ENCODE data around the gene INSR. TPM values are rescaled to one million over a fixed set of nuclear protein-coding genes. Genes with fewer than 3 reads are reported as not detected.
A peak's percentile ranks its signal among the peaks of the same experiment; 100 is the strongest.
"Not testable (repeated sequence)": the region's sequence is repeated elsewhere in the genome, so short reads cannot be mapped to it uniquely, and the experiment has no call there.

Gene INSR
- total and polyA plus RNA-seq, 5 donors from 2014 or later: 0.02 to 0.44 (median 0.10) TPM; not detected in 2

DNA sequence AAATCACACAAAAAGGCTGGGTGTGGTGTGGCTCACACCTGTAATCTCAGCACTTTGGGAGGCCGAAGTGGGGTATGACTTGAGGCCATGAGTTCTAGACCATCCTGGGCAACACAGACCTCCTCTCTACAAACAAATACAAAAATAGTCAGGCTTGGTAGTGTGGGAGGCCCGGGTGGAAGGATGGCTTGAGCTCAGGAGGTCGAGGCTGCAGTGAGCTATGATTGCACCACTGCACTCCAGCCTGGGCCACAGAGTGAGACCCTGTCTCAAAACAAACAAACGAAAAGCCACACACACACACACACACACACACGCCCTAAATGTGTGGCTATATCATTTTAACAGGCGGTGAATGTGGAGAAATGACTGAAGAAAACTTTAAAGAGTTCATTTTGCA is 225.6 kb downstream of the INSR start:
- peak overlapping the region in 1 of 3 donors; percentile 98 for H3K27ac Mint-ChIP-seq

GRCh38 chr19:7067716-7068115 is 226.5 kb downstream of the INSR start:
- ATAC-seq (ENCODE audit: low read depth in 2 of 2): no peak
- Mint-ChIP-seq H3K36me3 (peaks cover 9% of the 10 kb centered on the region), H3K4me3 (peak overlapping the region in 2 of 4 donors; percentile 35 to 81), H3K4me1 (peaks cover 0 to 29% (median 12%) of the 10 kb centered on the region in 4 donors), H3K27ac (no peak overlapping the region), H3K27me3 (peaks cover 4% of the 10 kb centered on the region), H3K9me3 (peaks cover 0 to 3% (median 0%) of the 10 kb centered on the region in 7 donors)
- Histone ChIP-seq H3K9me3 (ENCODE audit: control insufficient read depth in 2 of 2, low read length in 2 of 2) (peaks cover 0 to 3% of the 10 kb centered on the region in 2 experiments), H3K36me3 (ENCODE audit: control insufficient read depth, insufficient read depth, low read length) (peaks cover 14% of the 10 kb centered on the region), H3K27me3 (ENCODE audit: control insufficient read depth, insufficient read depth, low read length) (no peaks in the 10 kb centered on the region), H3K4me1 (ENCODE audit: control insufficient read depth, insufficient read depth, low read length, poor library complexity, severe bottlenecking) (peaks cover 12% of the 10 kb centered on the region), H3K27ac (ENCODE audit: insufficient read depth, low read length, poor library complexity, severe bottlenecking) (no peak overlapping the region), H3K4me3 (ENCODE audit: low read depth, low read length) (no peak overlapping the region)
- no peak for DNase-seq

More for the DNA sequence above, 225.6 kb downstream of the INSR start:
- H3K27me3 Mint-ChIP-seq: peaks cover 4% of the 10 kb centered on the region
- H3K4me3 ChIP-seq (ENCODE audit: low read depth, low read length): peak overlapping the region; percentile 37
- no peaks in the 10 kb centered on the region for H3K27me3 ChIP-seq (ENCODE audit: control insufficient read depth, insufficient read depth, low read length)
- H3K36me3 ChIP-seq (ENCODE audit: control insufficient read depth, insufficient read depth, low read length): peaks cover 23% of the 10 kb centered on the region
- ATAC-seq (ENCODE audit: low read depth in 2 of 2) (no peak), DNase-seq (no peak)
- peaks cover 12% of the 10 kb centered on the region for H3K4me1 ChIP-seq (ENCODE audit: control insufficient read depth, insufficient read depth, low read length, poor library complexity, severe bottlenecking)
- peak overlapping the region; percentile 94 to 99 (median 96) for H3K4me3 Mint-ChIP-seq
- peaks cover 0 to 3% of the 10 kb centered on the region in 2 experiments for H3K9me3 ChIP-seq (ENCODE audit: control insufficient read depth in 2 of 2, low read length in 2 of 2)
- no peak overlapping the region for H3K27ac ChIP-seq (ENCODE audit: insufficient read depth, low read length, poor library complexity, severe bottlenecking)
- H3K9me3 Mint-ChIP-seq: peaks cover 0 to 3% (median 0%) of the 10 kb centered on the region in 7 donors
- H3K4me1 Mint-ChIP-seq: peaks cover 0 to 32% (median 13%) of the 10 kb centered on the region in 4 donors
- H3K36me3 Mint-ChIP-seq: peaks cover 14% of the 10 kb centered on the region

DNA sequence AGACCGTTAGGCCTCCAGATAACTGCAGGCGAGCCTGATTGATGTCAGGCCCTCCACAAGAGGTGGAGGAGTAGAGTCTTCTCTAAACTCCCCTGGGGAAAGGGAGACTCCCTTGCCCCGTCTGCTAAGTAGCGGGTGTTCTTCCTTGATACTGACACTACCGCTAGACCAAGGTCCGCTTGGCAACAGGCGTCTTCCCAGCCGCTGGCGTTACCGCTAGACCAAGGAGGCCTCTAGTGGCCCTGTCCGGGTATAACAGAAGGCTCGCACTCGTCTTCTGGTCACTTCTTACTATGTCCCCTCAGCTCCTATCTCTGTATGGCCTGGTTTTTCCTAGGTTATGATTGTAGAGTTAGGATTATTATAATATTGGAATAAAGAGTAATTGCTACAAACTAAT is 227.1 kb downstream of the INSR start:
- H3K4me3 ChIP-seq (ENCODE audit: low read depth, low read length); H3K9me3 Mint-ChIP-seq; H3K36me3 Mint-ChIP-seq; H3K9me3 ChIP-seq (ENCODE audit: control insufficient read depth in 2 of 2, low read length in 2 of 2); H3K27me3 ChIP-seq (ENCODE audit: control insufficient read depth, insufficient read depth, low read length); ATAC-seq (ENCODE audit: low read depth in 2 of 2); H3K27ac Mint-ChIP-seq; H3K36me3 ChIP-seq (ENCODE audit: control insufficient read depth, insufficient read depth, low read length); H3K27ac ChIP-seq (ENCODE audit: insufficient read depth, low read length, poor library complexity, severe bottlenecking); H3K27me3 Mint-ChIP-seq; DNase-seq: not testable (repeated sequence)
- H3K4me3 Mint-ChIP-seq: peak overlapping the region in 1 of 4 donors; percentile 76
- H3K4me1 Mint-ChIP-seq: peaks cover 0 to 23% (median 11%) of the 10 kb centered on the region in 4 donors
- peaks cover 12% of the 10 kb centered on the region for H3K4me1 ChIP-seq (ENCODE audit: control insufficient read depth, insufficient read depth, low read length, poor library complexity, severe bottlenecking)

GRCh38 chr19:7063764-7064418 is 230.3 kb downstream of the INSR start:
- H3K9me3 ChIP-seq (ENCODE audit: control insufficient read depth in 2 of 2, low read length in 2 of 2): no peaks in the 10 kb centered on the region
- ATAC-seq (ENCODE audit: low read depth in 2 of 2) (no peak), DNase-seq (no peak)
- Mint-ChIP-seq H3K4me1 (peaks cover 0 to 3% (median 2%) of the 10 kb centered on the region in 4 donors), H3K27me3 (no peaks in the 10 kb centered on the region), H3K27ac (no peak overlapping the region), H3K36me3 (no peaks in the 10 kb centered on the region), H3K9me3 (peaks cover 0 to 2% (median 0%) of the 10 kb centered on the region in 7 donors), H3K4me3 (no peak overlapping the region)
- no peak overlapping the region for H3K27ac ChIP-seq (ENCODE audit: insufficient read depth, low read length, poor library complexity, severe bottlenecking)
- H3K4me3 ChIP-seq (ENCODE audit: low read depth, low read length): no peak overlapping the region
- no peaks in the 10 kb centered on the region for H3K4me1 ChIP-seq (ENCODE audit: control insufficient read depth, insufficient read depth, low read length, poor library complexity, severe bottlenecking)
- H3K36me3 ChIP-seq (ENCODE audit: control insufficient read depth, insufficient read depth, low read length): no peaks in the 10 kb centered on the region
- no peaks in the 10 kb centered on the region for H3K27me3 ChIP-seq (ENCODE audit: control insufficient read depth, insufficient read depth, low read length)

- Mint-ChIP-seq H3K9me3 (peaks cover 0 to 2% (median 0%) of the 10 kb centered on the region in 7 donors), H3K36me3 (no peaks in the 10 kb centered on the region), H3K4me3 (no peak overlapping the region), H3K27me3 (no peaks in the 10 kb centered on the region), H3K27ac (no peak overlapping the region), H3K4me1 (no peaks in the 10 kb centered on the region)
- Histone ChIP-seq H3K4me1 (ENCODE audit: control insufficient read depth, insufficient read depth, low read length, poor library complexity, severe bottlenecking) (no peaks in the 10 kb centered on the region), H3K27ac (ENCODE audit: insufficient read depth, low read length, poor library complexity, severe bottlenecking) (no peak overlapping the region), H3K27me3 (ENCODE audit: control insufficient read depth, insufficient read depth, low read length) (no peaks in the 10 kb centered on the region), H3K9me3 (ENCODE audit: control insufficient read depth in 2 of 2, low read length in 2 of 2) (no peaks in the 10 kb centered on the region), H3K4me3 (ENCODE audit: low read depth, low read length) (no peak overlapping the region), H3K36me3 (ENCODE audit: control insufficient read depth, insufficient read depth, low read length) (no peaks in the 10 kb centered on the region)
- ATAC-seq (ENCODE audit: low read depth in 2 of 2) (no peak), DNase-seq (no peak)
These were observed 230.9 kb downstream of the INSR start for GRCh38 chr19:7063339-7063738.

Other genes with a start within 250 kb of the INSR start
- not detected for gene MBD3L2, start 245.1 kb downstream of the INSR start, total RNA-seq
- gene MBD3L2, start 245.1 kb downstream of the INSR start, polyA plus RNA-seq: not detected
- not detected for gene MBD3L3, start 235.7 kb downstream of the INSR start, total RNA-seq
- not detected for gene MBD3L3, start 235.7 kb downstream of the INSR start, polyA plus RNA-seq
- gene ZNF557, start 224.7 kb downstream of the INSR start, total RNA-seq: 10.7 TPM
- gene ZNF557, start 224.7 kb downstream of the INSR start, polyA plus RNA-seq: 1 to 10 TPM; 2.0 to 7.2 (median 5.6) TPM
- gene ARHGEF18, start 54.5 kb upstream of the INSR start, total RNA-seq: 155 TPM
- 1 to 10 TPM; 2.5 to 7.1 (median 4.0) TPM for gene ARHGEF18, start 54.5 kb upstream of the INSR start, polyA plus RNA-seq
- gene PEX11G, start 194.6 kb upstream of the INSR start, total RNA-seq: not detected
- gene PEX11G, start 194.6 kb upstream of the INSR start, polyA plus RNA-seq: 1 to 10 TPM in 2 of 4 donors, under 1 TPM in 2; 0.23 to 1.5 (median 0.76) TPM
- 0.30 TPM for gene ZNF358, start 221.7 kb upstream of the INSR start, total RNA-seq
- under 1 TPM in 3 of 4 donors, not detected in 1; 0.11 to 0.24 (median 0.21) TPM for gene ZNF358, start 221.7 kb upstream of the INSR start, polyA plus RNA-seq
- gene MCOLN1, start 228.2 kb upstream of the INSR start, total RNA-seq: 12.3 TPM
- gene MCOLN1, start 228.2 kb upstream of the INSR start, polyA plus RNA-seq: 10 to 100 TPM in 2 of 4 donors, 1 to 10 TPM in 2; 8.6 to 15.2 (median 10.3) TPM
- 106 TPM for gene PNPLA6, start 241.3 kb upstream of the INSR start, total RNA-seq
- 1 to 10 TPM; 6.6 to 9.2 (median 7.2) TPM for gene PNPLA6, start 241.3 kb upstream of the INSR start, polyA plus RNA-seq